HG03575 (cell line): ENCODE results near the gene C11orf97.
A peak's percentile ranks its signal among the peaks of the same experiment; 100 is the strongest.
"Not testable (repeated sequence)": the region's sequence is repeated elsewhere in the genome, so short reads cannot be mapped to it uniquely, and the experiment has no call there.

ENCODE experiments used
- ATAC-seq: cut with Tn5 transposase; IDR thresholded peaks from one replicate; pipeline ENCODE4 v1.9.1; 2021; ENCODE audit not compliant: unreplicated experiment, insufficient number of reproducible peaks, low FRiP score; ENCODE audit errors: extremely low read depth

C11orf97 gene, protein sequence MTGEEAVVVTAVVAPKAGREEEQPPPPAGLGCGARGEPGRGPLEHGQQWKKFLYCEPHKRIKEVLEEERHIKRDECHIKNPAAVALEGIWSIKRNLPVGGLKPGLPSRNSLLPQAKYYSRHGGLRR

DNA sequence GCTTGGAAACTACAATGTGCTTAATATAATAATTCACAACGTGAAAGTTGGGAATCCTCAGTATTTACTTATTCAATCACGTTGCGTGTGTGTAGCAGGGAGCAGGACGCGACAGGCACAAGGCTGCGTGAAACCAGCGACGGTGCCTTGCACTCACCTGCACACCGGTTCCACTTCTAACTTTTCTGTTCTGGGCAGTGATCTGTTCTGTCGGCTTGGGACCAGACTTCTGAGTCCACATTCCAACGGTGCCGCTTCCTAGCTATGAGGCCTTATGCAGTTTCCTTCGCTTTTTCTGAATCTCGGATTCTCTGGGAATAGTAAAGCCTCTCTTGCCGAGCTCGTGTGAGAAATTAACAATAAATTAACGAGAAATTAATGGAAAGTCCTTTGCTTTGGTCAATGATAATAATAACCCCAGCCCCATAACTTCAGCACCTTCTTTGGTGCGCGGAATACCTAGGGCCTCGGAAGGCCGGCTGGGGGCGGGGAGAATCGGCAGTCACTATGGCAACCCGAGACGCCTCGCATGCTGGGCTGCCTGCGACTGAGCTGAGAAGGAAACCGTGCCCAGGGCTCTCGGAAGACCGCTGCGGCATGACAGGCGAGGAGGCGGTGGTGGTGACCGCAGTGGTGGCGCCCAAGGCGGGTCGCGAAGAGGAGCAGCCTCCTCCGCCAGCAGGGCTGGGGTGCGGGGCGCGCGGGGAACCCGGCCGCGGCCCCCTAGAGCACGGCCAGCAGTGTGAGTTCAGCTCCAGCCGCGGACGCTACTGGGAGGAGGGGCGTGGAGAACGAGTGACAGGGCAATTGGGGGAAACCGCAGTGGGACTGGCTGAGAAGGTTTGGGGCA is at the start of gene C11orf97:
Gene C11orf97, plus strand, starts transcription at position 530 of the 850 bp plus-strand sequence. Its CDS starts 68 bp downstream, at position 598.
- no peak for ATAC-seq

DNA sequence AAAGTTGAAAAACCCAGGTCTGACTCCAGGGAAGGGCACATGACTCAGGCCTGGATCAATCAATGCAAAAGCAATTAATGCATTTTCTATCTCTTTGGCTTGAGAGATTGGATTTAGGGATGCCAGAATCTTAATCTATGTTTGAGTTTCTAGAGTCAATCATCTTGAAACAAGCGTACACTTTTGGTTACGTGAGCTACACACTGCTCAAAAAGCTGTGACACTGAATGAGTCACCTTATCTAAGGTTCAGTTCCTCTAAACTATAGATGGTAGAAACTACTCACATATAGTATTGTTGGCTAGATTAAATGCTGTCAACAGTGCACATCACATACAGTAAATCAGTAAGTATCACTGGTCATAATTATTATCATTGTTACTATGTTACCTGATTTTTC is 42.8 kb upstream of the C11orf97 start:
- peak; percentile 84 for ATAC-seq

DNA sequence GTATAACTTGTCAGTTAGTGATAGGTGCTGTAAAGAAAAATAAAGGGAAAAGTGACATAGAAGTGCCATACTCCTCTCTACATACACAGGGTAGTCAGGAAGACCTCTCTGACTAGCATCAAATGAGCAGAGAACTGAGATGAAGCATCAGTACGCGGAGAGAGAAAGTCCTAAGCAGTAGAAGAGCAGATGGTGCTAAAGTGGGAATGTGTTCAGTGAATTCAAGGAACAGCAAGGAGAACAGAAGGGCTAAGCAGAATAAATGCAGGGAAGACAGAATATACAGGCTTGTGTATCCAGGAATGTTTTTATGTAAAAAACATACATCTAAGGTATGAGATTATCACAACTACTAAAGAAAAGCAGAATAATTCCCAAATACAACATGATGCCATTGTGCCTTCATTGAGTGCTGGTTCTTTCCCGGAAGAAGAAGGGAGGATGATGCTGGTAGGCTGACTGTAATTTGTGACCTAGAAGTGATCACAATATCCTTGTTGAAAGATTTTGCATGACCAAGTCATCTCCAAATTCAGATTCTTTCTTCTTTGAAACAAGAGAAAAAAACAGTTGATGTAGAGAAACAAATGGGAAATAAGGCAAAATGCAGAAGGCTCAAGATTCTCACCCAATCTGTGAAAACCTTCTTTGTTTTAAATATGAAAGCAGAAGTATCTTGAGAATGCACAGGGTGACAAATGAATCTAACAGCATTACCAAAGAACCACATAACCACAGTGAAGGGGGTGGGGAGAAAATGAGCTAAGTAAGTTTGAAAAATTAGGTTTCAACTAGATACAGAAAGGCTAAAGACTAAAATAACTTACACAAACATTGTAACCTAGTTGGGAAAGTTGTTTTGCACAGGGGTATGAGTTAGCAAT is 39.1 kb upstream of the C11orf97 start:
- ATAC-seq, result peak; percentile 56

DNA sequence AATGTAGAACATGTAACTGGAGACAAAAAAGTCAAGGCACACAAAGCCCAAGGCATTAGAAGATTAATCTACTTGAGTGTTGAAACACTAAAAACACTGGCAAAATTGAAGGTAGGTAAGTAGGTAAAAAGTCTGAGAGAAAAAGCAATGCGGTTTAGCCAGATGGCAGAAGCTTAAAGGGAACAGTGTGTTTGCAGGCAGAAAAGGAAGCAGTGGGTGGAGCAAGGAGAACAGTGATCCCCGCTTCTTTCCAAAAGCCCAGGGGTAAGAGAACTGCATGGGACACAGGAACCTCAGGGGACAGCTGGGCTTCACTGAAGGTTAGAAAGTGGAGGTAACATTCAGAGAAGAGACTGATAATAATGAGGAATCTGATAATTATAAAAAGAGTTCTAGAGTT is 34.6 kb upstream of the C11orf97 start:
- no peak for ATAC-seq

DNA sequence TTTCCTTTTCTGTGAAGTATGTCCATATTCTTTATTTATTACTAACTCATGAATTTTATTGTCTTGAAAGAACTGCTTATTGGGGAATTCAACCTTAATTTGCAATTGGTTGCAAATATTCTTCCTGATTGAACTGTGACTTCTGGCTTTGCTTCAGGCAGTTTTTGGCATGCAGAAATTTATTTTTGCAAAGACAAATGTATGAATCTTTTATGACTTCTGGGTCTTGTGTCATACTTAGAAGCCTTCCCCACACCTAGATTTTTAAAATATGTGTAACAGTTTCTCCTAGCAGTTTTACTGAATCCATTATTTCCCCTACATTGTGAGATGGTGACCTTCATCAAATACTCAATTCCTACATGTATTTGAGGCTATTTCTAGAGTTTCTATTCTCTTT is 30.9 kb upstream of the C11orf97 start:
- ATAC-seq, result no peak

DNA sequence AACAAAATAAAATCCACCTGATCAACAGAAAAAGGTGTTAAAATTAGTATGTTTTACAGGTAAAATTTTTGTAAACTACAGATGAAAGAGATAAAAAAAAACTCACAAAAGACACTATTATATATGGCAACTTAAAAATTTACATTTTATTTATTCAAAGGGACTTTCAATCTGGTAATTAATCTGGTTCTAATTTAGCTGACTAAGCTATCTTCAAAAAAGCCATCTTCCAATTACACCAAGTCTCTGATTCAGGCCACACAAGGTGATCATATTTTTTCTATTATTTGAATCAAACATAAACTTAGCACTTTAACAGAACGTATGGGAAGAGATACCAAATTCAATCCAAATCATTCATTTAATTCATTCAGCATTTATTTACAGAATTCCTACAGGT is 26.2 kb upstream of the C11orf97 start:
- no peak for ATAC-seq

DNA sequence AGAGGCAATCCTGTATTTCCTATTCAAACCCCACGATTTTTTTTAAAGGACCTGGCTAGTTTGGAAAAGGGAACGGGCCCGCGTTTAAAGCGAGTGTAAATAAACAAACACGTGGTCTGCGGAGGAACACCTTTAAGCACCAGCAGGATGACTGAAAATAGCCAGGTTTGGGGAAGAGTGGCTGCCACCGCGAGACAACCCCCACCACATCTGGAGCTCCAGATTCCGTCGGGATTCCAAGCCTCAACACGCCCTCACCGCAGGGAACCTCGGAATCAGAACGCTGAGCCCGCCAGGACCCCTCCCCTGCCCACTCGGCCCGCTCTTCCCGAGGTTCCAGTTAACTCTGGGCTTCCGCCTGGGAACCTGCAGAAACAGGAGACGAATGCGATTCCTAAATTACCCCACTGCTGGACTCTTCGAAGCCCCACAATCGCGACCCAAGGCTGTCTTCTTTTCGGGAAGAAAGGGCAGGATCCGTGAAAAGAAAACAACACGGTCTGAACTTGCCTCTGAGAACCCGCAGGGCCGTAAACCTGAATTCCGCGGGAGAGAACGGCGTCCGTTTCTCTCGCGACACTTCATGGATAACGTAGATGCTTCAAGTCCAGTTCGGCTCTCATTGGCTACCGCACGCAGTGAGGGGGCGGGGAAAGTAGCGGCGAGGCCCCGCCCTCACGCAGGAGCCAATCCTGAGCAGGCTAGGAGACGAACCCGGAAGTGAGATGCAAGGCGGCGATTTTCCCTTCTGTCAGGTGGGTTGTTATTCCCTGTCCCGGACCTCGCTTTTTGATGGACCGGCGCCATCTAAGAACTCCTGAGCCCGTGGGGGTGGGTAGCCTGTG is 18.8 kb upstream of the C11orf97 start, which contains the start of the genes ANKRD49 and MRE11:
Gene ANKRD49, plus strand, starts transcription at position 704 of the 845 bp plus-strand sequence. CDS start 2,710 bp downstream, outside the sequence.
Gene MRE11, minus strand, starts transcription at position 564 of the 845 bp plus-strand sequence. CDS start 1,043 bp downstream, outside the sequence.
- peak; percentile 98 for ATAC-seq

DNA sequence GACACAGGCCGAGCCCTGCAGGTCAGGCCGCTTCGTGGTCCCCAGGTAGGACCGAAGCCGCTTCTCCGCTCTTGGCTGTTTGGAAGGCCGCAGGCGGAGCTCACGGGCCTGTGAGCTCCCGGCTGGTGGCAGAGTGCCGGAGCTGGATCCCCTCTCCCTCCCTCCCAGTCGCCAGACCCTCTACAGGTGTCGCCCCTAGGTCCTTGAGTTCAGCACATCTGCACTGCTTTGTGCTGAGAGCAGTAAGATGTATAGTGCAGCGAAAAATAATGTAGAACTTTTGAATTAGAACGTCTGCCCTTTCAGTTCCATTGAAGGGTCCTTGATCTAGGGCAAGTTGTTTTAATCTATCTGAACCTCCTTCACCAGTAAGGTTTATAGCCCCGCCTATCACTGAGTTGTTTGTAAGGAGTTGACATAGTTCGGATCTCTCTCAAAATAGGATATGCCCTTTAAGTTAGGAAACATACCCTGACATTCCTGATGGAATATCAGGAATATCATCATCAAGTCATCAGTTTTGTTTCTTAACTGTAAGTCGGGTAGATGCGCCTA is 18.1 kb upstream of the C11orf97 start:
- peak; percentile 20 for ATAC-seq

DNA sequence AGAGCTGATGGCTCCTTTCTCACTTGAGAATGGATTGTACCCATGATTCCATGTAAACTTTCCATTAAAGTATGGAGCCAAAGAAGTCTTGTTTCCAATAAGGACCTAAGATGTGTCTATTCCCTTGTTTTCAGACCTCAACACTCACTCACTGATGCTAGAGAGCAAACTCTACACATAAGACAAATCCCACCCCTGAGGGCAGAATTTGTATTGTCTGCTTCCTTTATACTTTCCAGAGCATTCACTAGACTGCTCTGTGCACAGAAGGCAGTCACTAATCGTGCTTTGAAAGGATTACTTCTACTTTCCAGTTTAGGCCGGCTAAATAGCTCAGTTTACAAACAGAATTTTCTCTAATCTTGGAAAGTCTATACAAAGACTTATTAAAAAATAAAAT is 12.1 kb upstream of the C11orf97 start:
- no peak for ATAC-seq

DNA sequence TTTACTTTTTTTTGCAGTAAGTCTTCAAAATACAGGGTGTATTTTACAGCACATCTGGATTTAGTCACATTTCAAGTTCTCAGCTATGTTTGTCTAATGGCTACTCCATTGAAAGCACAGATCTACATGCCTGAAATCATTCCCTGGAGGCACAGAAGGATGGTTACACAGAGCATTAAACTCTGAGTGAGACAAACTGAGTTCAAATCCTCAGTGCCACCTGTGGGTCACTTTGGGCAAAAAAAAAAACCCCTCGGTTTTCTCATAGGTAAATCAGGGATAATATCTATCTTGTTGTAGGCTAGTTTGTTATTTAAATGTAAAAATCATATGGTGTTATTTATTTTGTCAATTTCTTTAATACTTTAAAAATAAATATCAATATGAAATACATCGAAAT is 10.7 kb upstream of the C11orf97 start:
- no peak for ATAC-seq

DNA sequence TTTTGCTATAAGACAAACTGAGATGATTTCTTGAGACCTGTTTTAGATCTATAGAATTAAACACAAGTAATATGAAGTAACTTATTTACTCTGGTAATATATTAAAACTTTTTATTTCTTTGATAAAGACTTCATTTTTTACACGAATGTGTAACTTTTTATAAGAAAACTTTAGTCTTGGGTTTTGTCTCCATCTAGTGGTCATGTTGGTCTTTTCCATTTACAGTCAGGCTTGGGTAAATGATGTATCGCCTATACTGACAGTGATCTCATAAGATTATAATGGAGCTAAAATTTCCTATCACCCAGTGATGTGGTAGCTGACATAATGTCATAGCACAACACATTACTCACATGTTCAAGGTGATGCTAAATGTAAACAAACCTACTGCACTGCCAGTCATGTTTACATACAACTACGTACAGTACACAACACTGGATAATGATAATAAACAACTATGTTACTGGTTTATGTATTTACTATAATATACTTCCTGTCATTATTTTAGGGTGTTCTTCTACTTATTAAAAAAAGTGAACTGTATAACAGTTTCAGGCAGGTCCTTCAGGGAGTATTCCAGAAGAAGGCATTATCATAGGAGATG is 7.5 kb upstream of the C11orf97 start:
- no peak for ATAC-seq

DNA sequence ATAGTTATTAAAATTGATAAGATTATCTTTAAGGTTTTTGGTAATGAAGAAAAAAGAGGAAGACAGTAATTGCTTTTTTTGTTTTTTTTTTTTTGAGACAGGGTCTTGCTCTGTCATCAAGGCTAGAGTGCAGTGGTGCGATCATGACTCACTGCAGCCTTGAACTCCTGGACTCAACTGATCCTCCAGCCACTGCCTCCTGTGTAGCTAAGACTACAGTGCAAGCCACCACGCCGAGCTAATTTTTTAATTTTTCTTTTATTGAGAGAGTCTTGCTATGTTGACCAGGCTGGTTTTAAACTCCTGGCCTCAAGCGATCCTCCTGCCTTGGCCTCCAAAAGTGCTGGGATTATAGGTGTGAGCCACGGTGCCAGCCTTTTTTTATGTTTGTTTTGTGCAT is 5.7 kb upstream of the C11orf97 start:
- ATAC-seq, result not testable (repeated sequence)

DNA sequence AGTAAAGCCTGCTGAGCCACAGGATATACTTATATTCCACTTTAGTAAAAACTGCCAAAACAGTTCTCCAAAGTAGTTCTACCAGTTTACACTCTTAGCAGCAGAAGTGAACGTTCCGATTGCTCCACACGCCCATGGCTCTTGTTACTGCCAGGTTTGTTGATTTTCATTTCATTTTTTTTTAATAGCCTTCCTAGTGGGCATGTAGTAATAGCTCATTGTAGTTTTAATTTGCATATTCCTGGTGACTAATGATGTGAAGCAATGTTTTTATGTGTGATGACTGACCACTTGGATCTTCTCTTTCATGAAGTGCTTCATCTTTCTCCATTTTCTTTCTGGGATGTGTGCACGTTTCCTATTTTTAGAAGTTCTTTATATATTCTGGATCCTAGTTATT is 4.8 kb upstream of the C11orf97 start:
- ATAC-seq, result no peak

DNA sequence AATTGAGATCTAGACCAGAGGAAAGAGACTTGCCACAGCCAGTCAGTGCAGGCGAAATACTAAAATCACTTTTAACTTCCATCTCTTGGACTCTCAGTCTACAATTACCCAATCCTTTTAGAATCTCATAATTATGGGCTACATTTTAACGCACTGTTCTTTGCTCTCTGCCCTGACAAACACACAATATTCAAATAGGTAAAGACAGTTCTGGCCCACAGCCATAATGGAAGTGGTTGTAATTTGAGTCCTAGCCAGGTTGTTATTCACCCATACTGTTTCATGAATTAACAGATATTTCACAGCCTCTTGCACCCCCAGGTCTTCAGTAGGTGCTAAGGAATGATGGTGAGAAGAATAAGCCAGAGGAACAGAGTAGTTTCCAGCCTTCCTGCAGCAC is 830 bp downstream of the C11orf97 start:
- ATAC-seq, result no peak

DNA sequence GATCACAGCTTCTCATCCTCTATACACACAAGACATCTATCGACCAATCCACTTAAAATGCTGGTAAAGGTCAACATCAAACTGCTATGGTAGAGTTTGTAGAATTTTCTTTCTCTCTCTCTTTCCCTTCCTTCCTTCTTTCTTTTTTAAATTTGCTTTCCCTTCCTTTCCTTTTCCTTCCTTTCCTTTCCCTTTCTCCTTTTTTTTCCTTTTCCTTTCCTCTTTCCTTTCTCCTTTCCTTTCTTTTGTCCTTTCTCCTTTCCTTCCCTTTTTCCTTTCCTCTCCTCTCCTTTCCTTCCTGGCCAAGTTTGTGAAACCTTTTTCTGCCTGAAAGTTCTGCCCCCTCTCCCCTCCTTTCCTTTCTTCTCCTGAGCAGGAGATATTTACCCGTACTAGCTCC is 3.1 kb downstream of the C11orf97 start:
- no peak for ATAC-seq

DNA sequence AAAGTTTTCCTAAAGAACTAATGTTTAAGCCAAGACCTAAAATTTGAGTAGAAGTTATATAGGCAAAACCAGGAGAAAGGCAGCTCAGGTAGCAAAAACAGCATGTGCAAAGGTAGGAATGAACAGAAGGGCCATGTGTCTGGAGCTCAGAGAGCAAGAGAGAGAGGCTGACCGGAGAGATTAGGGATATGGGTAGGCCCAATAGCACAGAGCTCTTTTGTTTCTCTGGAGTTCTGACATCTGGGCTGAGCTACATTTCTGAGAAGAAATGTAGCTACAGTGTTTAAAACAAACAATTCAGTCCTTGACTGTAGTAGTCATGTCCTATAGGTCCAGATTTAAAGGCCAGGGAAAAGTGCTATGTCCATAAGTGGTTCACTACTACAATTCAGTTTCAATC is 4.5 kb downstream of the C11orf97 start:
- no peak for ATAC-seq

DNA sequence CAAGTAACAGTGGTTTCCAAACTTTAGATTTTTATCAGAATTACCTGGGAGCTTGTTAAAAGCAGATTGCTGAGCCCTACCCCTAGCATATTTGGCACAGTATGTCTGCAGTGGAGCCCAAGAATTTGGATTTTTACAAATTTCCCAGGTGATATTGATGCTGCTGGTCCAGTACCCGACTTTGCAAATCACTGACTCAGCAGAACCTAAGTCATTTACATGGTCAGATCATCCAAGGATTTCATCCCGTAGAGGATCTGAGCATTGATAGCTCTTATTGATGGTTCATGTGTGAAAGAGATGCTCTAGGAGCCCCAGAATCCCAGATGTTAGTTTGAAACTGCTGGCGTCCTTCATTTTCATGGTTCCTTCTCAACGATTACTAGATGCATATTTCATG is 6.0 kb downstream of the C11orf97 start:
- no peak for ATAC-seq

DNA sequence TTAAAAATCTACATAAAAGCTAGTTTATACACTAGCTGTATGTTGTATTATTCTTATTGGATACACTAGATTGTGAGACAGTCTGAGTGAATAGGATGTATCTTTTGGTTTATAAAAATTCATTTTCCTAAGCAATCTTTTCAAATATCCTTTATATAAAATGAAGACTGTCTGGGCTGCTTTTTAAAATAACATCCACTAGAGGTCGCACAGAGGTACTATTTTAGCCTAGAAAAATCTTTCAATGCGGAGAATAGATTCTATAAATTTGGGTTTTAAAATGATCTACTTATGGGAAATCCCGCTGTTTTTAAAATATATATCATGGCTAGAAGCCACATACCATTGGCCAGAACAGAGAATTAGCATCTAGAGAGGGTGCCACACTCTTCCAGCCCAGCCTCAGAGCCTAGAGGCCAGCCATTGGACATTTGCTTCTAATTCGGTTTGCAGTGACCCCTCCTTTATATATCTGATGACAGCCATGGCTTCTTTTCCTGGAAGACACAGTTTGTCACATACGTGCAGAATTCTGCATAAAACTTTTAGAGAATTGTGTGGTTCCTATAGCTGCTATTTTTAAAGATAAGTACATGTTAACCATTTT is 7.3 kb downstream of the C11orf97 start:
- no peak for ATAC-seq
